Putamen (tissue), 1 donor: ENCODE data around the gene TBX22.
"Not testable (repeated sequence)": the region's sequence is repeated elsewhere in the genome, so short reads cannot be mapped to it uniquely, and the experiment has no call there.

ENCODE experiments used
- DNase-seq: peaks from one replicate; pipeline ENCODE4 v3.0.0-alpha.2; 2016; ENCODE audit warnings: low spot score

Gene TBX22, protein sequence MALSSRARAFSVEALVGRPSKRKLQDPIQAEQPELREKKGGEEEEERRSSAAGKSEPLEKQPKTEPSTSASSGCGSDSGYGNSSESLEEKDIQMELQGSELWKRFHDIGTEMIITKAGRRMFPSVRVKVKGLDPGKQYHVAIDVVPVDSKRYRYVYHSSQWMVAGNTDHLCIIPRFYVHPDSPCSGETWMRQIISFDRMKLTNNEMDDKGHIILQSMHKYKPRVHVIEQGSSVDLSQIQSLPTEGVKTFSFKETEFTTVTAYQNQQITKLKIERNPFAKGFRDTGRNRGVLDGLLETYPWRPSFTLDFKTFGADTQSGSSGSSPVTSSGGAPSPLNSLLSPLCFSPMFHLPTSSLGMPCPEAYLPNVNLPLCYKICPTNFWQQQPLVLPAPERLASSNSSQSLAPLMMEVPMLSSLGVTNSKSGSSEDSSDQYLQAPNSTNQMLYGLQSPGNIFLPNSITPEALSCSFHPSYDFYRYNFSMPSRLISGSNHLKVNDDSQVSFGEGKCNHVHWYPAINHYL

GRCh38 chrX:80014141-80014940 lies at the start of gene TBX22:
TBX22 (plus strand) TSS chrX:80014753; CDS start chrX:80022270, 7,517 bp downstream.
- DNase-seq = no peak

- DNase-seq = no peak
Measured at GRCh38 chrX:79975605-79976004, 38.9 kb upstream of the TBX22 start.

- DNase-seq = no peak
Measured at GRCh38 chrX:80004458-80004857, 10.1 kb upstream of the TBX22 start.

- DNase-seq = no peak
Measured at GRCh38 chrX:80011522-80011921, 3.0 kb upstream of the TBX22 start.

- no peak for DNase-seq
Measured at GRCh38 chrX:80016182-80016581, 1.6 kb downstream of the TBX22 start.

DNA sequence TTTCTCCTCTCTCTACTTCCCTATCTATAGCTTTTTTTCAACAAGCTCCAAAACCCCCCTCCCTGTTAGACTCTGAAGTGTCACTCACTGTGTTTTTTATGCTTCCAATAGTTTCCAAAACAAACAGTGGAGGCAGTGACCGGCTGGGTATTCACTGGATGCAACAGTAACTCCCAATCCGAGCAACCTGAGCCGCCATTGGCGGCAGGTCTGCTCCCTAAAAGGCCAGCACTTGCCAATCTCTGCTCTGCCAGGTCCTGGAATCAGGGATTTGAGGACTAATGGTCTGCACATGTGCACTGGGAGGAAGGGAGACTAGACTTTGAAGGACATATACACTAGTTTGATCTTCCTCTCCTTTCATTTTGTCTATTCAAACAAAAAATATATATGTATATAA lies 7.1 kb downstream of the TBX22 start:
- no peak for DNase-seq

DNA sequence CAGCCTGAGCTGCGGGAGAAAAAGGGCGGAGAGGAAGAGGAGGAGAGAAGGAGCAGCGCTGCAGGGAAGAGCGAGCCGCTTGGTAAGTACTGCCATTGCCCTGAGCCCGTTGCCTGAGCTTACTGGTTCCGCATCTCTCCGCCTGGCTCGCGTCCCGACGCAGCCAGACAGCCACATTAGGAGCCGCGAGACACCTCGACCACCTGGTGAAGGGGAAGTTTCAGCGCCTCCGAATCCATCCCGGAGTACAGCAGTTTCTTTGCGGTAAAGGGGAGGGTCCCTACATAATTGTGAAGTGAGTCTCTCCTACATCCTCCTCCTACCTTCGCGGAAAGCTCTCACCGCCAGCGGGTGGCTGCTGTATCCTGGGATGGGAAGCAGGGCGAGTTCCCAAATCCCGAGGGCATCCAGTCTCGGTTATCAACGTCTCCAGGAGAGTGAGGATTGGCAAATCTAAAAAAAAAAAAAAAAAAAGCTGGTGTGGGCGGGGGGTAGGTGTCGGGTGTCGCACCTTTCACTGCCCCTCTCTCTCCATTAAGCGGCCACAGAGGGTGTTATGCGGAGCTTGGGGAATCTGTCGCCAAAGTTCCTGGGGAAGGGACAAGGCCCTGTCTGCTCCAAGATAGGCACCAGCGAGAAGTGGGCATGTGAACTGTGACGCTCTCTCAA lies 7.9 kb downstream of the TBX22 start:
- no peak for DNase-seq

DNA sequence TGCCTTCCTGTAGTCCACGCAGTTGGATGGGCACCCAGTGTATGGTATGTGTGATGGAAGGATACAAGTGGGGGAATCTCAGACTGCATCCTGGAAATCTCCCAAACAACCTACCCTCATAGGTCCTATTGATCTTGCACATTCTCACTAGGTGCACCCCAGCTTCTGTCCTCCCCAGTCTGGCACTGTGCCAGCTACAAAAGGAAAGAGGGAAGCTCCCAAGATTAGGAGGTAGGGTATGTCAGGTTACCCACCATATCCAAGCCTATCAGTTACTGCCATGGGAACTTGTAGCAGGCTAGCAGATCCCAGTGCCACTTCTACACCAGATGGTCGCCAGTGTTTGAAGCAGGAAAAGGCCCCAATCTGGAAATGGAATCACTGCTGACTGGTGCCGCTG lies 11.6 kb downstream of the TBX22 start:
- no peak for DNase-seq

DNA sequence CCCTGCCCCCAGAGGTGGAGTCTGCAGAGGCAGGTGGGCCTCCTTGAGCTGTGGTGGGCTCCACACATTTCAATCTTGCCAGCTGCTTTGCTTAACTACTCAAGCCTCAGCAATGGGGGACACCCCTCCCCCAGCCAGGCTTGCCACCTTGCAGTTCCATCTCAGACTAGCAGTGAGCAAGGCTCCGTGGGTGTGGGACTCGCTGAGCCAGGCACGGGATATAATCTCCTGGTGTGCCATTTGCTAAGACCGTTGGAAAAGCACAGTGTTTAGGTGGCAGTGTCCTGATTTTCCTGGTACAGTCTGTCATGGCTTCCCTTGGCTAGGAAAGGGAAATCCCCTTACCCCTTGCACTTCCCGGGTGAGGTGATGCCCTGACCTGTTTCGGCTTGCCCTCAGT lies 51.6 kb downstream of the TBX22 start:
- DNase-seq = not testable (repeated sequence)

DNA sequence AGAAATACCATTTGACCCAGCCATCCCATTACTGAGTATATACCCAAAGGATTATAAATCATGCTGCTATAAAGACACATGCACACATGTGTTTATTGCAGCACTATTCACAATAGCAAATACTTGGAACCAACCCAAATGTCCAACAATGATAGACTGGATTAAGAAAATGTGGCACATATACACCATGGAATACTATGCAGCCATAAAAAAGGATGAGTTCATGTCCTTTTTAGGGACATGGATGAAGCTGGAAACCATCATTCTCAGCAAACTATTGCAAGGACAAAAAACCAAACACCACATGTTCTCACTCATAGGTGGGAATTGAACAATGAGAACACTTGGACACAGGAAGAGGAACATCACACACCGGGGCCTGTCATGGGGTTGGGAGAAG lies 61.1 kb downstream of the TBX22 start:
- DNase-seq = not testable (repeated sequence)
